Measurements from ENCODE around the gene RESP18.

RESP18 gene

DNA sequence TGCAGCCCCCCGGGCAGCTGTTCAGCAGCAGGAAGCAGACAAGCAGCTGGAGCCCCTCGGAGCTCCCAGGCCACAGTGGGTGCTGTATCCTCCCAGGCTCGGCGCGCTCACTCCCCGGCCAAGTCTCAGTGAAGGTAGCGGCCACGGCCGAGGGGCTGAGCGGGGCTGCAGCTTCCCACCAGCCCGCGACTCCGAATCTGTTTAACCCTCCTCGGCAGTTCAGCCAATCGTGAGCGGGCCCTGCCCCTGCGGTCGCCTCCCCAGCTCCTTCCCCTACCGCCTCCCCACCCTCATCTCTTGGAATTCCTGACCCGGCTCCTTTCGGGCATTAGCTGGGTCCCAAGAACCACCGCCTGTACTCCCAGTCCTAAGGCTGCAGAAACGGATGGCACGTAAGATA, at the start of gene RESP18:
Gene RESP18 (minus strand): TSS at position 203 of the 400 bp plus-strand sequence.
- DNase-seq, result no peak

DNA sequence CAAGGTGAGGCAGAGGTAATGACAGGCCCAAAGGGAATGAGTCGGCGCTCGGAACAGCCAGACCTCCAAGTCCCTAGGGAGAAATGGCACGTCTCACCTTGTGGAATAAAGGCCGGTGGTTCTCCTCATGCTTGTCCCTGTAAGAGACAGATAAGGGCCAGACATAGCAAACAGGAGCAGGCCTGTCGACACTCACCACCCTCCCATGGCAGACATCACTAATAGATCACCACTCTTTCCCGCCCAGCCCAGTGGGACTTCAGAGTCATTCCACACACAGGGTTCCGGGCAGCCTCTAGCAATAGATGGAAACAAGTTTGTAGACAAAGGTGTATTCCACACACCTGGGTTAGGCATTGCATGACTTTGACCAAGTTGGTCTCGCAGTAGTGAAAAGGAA, 48.9 kb upstream of the RESP18 start:
- no peak for DNase-seq

DNA sequence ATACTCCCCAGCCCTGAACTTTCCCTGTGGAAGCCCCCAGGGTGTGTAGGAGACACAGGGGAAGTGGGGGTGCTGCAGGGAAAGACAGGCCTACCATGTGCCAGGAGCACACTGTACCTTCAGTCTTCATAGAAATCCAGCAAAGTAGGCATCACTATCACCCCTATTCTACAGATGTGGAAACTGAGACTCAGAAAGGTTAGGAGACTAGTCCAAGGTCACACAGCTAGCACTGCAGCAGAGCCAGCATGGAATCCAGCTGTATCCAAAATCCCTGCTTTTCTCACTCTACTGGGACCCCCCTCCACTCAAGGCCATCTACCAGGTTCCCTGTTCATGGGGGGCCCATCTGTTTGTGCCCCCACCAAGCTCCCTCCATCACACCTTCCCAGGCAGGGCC, 48.4 kb upstream of the RESP18 start:
- DNase-seq, result no peak

DNA sequence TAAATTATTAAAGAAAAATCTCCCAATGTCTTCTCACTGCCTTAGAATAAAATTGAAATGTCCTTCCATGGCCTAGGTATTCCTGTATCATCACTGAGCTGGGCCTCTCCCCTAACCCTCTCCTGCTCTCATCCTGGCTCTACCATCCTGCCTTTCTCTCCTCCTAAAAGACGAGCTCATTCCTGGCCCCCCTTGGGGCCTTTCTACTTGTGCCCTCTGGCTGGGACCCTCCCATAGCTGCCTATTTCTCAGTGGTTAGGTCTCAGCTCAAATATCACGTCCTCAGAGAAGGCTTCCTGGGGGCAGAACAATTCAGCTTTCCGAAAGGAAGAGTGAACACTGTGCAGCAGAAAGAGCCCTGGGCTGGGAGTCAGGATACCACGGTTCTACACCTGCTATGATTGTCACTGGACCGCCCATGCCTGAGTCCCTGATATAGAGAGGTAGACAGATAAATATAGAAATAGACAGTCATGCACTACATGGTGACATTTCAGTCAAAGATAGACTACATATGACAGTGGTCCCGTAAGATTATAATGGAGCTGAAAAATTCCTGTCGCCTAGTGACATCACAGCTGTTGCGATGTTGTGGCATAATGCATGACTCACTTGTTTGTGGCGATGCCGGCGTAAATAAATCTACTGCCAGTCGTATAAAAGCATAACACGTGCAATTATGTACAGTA, 45.8 kb upstream of the RESP18 start:
- DNase-seq, result no peak

DNA sequence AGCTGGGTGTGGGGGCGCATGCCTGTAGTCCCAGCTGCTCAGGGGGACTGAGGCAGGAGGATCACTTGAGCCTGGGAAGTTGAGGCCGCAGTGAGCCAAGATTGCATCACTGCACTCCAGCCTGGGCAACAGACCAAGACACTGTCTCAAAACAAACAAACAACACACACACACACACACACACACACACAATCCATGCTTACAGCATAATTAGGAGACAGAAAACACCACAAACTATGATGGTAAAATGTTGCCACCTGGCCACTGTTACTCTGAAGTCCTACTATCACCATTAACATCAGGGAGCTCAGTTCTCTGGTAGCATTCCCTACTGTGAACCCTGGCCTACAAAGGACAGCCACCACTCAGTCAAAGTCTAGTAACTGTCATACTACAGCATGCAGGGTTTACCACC, 36.9 kb upstream of the RESP18 start:
- no peak for DNase-seq

DNA sequence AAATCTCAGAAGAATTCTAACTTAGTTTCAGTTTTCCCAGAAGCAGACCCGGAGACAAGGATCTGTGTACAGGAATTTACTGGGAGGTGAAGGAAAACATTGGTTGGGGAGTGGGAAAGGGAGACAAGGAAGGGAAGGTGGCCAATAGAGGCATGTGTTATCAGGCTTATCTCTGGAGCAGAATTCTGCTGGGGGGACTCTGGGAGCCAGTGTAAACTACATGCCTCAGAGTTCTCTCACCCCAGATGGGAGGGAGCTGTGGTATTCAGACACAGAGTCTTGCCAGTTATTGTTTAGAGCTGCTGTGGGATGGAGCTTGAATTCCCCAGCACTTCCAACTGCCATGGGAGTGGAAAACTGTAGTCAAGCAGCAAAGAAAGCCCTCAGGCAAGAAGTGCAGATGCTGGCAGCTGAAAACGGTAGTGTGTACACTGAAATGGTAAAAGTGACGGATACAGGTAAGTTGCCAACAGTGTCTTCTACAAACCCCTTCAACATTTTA, 36.2 kb upstream of the RESP18 start:
- DNase-seq, result no peak

DNA sequence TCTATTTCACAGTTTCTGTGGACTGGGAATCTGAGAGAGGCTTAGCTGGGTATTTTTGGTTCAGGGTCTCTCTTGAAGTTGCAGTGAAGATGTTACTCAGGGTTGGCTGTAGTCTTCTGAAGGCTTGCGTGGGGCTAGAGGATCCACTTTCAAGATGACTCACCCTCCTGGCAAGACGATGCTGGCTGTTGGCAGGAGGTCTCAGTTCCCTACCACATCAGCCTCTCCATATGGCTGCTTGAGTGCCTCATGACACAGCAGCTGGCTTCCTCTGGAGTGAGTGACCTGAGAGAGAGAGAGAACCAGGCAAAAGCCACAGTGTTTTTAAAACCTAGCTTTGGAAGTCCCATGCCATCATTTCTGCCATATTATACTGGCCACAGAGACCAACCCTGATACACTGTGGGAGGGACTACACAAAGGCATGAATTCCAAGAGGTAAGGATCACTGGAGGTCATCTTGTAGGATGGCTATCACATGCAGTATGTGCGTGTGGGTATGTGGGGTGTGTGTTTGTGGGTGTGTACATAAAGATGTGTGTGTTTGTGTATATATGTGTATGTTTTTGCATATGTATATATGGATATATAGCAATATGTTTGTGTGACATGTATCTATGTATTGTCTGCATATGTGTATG, 30.1 kb upstream of the RESP18 start:
- peak; percentile 35 for DNase-seq

DNA sequence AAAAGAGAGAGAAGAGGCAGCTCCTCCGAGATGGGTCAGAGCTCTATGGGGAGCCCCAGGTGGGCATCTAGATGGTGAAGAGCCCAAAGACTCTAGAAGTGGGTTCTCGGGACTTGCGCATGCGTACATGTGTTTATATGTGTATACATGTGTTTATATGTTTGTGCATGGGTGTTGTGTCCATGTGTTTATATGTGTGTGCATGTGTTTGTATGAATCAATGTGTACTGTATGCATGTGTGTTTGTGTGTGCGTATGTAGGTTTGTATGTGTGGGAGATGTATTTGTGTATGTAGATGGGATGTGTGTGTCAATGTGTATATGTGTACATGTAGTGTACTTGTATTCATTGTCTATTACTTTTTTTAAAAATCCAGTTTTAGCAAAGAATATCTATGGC, 29.5 kb upstream of the RESP18 start:
- DNase-seq, result no peak

DNA sequence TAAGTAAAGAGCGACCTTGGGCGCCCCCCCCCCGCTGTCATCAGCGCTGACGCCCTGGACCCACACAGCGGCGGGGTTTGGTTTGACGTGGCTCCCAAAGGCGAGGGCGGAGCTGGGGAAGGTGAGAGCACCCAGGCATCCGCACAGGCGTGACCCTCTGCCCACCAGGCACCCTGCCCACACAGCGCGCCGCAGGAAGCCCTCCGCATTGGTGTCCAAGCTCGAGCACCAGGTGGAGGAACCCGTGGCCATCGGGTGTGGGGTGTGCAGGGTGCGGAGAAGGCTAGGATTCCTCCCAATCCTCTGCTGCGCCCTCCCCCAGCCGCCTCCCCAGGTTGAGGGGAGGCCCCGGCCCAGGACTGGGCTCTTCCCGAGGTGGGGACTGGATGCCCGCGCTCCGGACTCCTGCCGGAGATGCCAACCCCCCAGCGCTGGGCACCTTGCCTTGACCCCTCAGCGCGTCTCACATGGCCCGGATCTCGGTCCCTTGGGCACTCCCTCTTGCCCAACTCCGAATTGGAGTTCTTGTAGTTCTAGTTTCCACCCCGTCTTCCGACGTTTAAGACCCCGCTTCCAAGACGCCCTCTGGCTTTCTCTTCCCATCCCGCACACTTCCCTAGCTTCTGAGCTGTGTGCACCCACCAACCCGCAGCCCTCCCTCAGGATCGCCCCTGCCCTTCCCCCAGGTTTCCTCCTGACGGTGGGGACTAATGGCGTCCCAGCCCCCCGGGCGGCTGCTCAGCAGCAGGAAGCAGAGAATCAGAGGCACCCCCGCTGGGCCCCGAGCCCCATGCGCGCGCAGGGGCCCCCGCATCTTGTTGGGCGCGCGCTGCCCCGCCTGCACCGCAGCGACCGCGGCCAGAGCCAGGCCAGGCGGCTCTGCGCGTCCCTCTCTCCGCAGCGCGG, 25.9 kb upstream of the RESP18 start:
- DNase-seq, result no peak

DNA sequence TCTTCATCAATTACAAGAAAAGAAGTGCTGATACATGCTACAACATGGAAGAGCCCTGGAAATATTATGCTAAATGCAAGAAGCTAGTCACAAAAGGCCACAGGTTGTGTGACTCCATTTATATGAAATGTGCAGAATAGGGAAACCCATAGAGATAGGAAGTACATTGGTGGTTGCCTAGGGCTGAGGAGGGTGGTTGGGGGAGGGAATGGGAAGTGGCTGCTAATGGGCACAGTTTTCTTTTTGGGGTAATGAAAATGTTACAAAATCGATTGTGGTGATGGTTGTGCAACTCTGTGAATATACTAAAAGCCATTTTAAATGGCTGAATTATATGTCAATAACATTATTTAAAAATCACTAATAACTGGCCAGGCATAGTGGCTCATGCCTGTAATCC, 24.3 kb upstream of the RESP18 start:
- peak; percentile 38 for DNase-seq

DNA sequence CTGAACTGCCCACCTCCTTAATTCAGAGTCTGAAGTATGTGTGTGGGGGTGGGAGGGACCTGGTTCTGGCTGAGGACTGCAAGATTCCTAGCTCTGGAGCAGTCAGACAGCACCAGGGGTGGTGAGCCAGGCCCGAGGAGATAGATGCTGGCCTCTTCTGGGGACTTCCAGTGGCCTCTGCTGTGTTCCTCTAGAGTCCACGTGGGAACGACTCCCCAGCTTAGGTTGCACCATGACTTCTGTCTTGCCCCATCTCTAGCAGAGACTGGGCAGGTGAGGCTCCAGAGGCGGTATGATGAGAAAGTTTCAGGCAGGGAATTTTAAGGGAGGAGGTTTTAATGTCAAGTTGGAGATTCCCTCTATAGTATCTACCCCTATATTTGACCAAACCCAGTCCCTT, 22.0 kb upstream of the RESP18 start:
- DNase-seq, result no peak

DNA sequence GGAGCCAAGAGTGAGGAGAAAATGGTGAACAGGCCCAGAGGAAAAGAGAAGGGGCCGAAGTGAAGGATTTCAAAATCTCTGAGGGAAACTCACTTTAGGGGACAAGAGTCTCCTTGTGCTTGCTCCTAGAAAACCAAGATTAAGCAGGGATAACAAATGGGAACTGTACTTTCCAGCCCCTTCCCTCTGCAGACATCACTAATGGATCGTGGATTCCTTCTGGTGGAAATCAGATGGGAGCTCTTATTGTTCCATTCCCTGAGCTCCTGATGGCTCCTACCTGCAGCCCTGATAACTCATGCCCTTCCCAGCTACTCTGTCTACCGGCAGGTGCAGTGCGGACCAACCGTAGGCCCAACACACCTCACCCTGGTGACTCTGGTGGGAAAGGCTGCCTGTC, 20.6 kb upstream of the RESP18 start:
- no peak for DNase-seq

DNA sequence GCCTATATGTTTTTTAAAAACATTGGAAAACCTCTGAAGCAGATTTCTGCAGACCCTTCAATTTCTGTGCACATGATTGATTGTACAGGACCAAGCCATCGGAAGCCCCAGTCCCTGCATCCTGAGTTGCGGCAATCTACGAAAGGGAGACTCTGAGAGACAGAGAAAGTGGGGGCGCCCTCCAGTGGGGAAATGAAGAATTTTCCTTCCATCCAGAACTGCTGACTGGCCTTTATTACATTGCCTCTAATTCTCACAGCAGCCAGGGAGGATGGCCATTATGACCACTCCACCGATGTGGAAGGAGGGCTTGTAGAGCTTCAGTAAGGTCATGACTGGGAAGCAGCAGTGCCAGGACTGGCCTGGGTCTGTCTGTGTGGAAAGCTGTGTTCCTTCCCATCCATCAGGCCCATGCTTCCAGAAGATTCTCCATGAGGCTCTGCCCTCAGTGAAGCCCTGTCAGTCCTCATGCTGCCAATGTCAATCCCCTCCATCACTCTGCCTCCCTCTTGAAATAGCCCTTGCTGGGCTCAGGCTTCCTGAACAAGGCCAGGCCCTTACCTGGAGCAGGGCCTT, 20.0 kb upstream of the RESP18 start:
- DNase-seq, result peak; percentile 41

DNA sequence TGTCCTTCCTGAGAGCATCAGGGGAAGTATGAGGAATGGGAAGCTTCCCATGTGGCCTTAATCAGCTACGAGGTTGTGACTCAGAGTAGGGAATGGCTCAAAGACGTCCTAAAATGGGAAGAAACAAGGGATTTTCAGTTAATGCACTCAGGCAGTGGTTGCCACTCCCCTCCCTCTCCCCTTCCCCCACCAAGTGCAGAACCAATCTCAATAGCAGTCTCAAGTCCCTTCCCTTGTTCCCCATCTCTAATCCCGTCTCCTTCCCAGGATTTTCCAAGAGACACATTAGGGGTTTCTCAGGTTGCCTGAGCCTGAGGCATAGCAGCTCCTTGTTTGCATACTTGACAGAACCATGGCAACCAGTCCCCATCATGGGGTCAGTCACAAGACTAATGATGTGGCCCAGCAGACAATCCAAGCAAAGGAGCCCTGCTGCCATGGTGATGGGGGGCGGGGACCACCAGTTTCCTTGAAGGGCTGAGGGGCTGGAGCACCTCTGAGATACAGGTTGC, 18.2 kb upstream of the RESP18 start:
- no peak for DNase-seq

DNA sequence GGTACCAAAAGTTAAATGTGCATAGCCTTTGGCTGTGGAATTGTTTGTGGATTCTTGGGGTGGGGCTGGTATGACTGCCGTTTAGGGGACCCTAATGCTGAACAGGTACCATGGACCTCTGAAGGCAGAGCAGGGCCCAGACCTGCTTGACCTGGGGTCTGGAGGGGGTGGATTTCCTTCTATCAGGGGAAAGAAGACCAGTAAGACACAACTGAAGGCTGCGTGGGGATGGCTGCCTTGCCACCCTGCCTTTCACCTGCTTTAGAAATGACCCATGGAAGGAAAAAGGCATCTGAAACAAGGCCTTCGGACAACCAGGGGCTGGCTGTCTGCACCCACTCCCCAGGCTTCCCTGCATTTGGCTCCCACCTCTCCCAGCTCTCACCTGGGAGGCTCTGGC, 17.7 kb upstream of the RESP18 start:
- DNase-seq, result no peak

DNA sequence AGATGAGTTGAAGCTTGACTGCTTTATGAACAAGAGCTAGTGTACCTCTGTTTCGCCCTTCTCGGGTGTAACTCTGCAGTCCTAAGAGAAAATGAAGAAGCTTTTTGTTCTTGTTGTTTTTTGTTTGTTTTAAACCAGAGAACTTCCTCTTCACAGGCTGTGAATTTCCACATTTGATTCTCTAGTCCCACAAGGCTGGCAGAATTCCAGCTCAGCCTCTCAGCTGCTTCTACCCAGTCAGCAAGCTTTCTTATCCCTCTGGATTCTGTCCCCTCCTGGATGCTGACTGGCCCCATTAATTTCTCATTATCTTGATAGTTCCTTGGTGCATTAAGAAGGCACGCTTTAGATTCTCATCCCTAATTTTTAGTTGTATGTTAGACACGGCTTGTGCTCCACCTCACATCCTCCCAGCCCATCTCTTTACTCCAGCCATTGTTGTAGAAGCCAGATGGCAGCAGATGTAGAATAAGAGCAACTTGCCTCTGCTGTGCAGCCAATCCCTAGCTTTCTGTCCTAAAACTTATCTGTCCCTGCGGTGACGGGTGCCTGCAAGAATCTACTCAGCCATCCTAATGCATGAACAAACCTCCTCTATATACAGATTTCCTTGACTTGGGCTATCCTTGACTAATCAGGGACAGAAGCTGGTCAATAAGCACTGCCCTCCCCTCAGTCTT, 12.3 kb upstream of the RESP18 start:
- DNase-seq, result no peak

DNA sequence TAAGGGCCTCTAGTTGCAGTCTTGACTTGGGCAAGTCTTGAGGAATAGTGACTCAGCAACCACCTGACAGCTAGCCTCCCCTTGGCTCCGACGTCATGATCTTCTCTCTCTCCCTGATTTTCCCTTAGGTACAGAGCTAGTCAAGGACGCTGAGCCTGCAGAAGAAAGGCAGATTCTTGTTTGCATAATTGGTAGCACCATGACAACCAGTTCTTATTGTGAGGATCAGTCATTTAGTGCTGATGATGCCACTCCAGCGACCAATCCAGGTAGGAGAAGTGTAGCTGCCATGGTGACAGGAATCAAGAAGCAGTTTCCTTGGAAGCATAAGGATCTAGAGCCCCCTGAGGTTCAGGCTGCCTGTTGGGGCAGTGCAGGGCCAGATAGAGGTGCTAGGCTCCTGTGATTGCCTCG, 2.8 kb upstream of the RESP18 start:
- no peak for DNase-seq

DNA sequence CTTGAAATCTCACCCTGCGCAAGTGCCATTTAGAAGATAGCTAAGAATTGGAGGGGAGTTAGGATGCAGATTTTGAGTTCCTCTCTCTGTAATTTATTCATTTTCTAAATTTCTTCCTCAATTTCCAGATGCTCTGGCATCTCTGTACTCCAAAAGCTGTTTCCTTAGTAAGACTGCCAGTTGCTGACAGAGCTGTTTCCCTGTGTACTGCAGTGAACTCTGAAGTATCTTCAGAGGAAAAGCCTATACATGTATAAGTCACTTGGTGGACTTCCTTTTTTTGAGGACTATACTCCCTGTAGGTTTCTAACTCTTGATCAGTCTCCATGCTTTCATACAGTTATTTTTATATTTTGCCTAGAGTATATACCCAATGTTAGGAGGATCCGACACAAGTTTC, 1.5 kb upstream of the RESP18 start:
- no peak for DNase-seq

DNA sequence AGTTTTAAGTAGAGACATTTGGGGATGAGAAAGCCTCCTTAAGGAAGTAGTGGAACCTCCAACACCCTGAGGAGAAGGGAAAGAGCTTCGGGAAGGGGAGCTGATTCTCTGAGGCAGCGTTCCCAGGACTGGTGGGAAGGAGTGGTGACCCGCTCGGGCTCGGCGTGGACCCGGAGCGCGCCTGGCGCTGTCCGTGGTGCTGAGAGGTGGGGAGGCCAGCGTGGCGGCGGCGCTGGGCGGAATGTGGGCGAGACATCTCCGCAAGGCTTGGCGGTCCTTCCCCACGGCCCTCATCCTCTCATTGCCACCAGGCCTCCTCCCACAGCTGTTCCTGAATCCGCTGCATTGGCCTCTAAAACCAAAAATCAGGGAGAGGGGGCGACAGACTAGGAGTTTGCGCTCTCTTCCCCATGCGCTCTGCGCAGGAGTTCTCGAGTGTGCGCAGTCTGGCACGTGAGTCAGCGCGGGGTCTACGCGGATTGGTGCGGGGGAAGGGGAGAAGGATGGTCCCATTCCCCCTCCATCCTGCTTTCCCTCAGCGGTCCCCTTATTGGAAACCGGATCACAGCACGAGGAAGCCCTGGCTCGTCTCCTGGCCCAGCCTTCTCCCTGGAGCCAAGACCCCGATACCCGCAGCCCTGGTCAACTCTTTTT, 857 bp downstream of the RESP18 start:
- DNase-seq, result no peak

DNA sequence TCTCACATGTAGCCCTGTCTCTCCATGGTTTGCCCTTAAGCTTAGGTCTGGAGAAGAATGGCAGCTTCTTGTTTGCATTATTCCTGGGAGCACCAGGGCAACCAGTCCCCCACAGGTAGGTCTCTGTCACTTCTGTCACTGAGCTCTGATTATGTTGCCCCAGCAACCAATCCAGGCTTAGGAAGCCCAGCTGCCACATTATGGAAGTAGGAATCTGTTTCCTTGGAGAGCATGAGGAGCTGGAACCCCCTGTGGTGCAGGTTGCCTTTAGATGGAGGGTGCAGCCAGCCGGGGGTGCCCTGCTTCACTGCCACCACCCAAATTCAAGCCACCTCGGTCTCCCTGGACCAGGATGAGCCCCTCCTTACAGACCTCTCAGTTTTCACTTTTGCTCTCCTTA, 4.8 kb downstream of the RESP18 start:
- no peak for DNase-seq

DNA sequence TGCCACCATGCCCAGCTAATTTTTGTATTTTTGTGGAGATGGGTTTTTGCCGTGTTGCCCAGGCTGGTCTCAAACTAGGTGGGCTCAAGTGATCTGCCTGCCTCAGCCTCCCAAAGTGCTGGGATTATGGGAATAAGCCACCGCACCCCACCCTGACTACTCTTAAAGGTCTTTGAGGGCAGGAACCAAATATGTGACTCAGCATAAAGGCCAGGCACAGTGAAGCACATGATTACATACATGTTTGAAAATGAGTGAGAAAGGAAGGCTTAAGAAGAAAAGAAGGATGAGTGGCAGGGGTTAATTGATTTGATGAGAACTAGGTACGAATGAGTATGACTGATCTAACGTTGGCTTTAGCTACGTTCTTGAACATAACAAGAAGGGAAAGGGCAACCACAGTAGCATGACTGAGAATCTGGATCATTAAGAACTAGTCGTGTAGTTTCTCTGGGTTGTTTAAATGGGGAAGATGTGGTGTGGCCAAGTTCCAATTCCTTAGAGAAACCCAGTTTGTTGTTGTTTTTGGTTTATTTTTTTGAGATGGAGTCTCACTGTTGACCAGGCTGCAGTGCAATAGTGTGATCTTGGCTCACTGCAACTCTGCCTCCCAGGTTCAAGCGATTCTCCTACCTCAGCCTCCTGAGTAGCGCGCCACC, 6.8 kb downstream of the RESP18 start:
- no peak for DNase-seq
